GM12891 (cell line): Measurements from ENCODE around the gene PAEP.

ENCODE experiments used
- PAX5 ChIP-seq: IDR thresholded peaks from 2 replicates; pipeline ENCODE4 v1.6.1; 2011; ENCODE audit warnings: low read length, moderate library complexity, mild to moderate bottlenecking; ENCODE audit not compliant: insufficient read depth, severe bottlenecking
- POLR2A ChIP-seq: IDR thresholded peaks from 2 replicates; pipeline ENCODE4 v1.6.1; 2011; ENCODE audit warnings: low read depth, low read length, control low read depth
- POU2F2 ChIP-seq: IDR thresholded peaks from 2 replicates; pipeline ENCODE4 v1.6.1; 2011; ENCODE audit warnings: low read depth, mild to moderate bottlenecking, control low read depth, low read length, moderate library complexity

GRCh38 chr9:135520916-135521607 lies 40.5 kb upstream of the PAEP start, which contains the start of gene LCN1:
- TF ChIP-seq POU2F2 (no peak), POLR2A (no peak), PAX5 (no peak)
